Heart left ventricle (tissue), 13 donors: ENCODE data around the gene KIAA1671.

Source experiments
- CTCF ChIP-seq, 12 donors: fragments of 200-600 bp; sonication (generic) in 4 of 12; IDR thresholded peaks; one replicate each; pipeline versions ENCODE4 v1.5.0 to v1.8.0; 2018 to 2022; ENCODE audit warnings: antibody characterized with exemption in 12 of 12, mild to moderate bottlenecking in 5 of 12
- POLR2A ChIP-seq, 2 donors: fragments of 450-650 bp; IDR thresholded peaks; one replicate each; pipeline ENCODE4 v1.6.1; 2017; ENCODE audit warnings: antibody characterized with exemption in 2 of 2, mild to moderate bottlenecking in 2 of 2, moderate library complexity in 2 of 2
- donor health status: ischemic (EF 13 %, LVEDD 7.1; RV severe dilation, severe dysfunction).
- donor health status: DM: no; HTN: yes; CAD: no.
- donor health status: DM: no; HTN: no; CAD: no.
- donor health status: ischemic (EF 25% LVEDD 6.9; RV normal size, moderate dysfunction).
- donor health status: ischemic (EF 25% LVEDD 5.7; RV mildly dilated, moderate dysfunction).
- donor health status: ischemic (EF 35%, LVEDD 5.7; RV mildly dilated, moderate dysfunction).
- donor health status: nonischemic (EF 11% LVEDD 7.7; RV severe dilation, severe dysfunction).
- donor health status: DM: yes; HTN: yes; CAD: no.
- donor health status: PGD.
- donor health status: ischemic (EF 29% LVEDD 5.4; RV normal size, mild dysfunction).
- donor health status: nonischemic (EF 23%, LVEDD 6.1; RV moderate dilation, normal function).

- TF ChIP-seq POLR2A (IDR thresholded peaks at IDR 0.05), result no peak
- no peak for TF ChIP-seq CTCF (IDR thresholded peaks at IDR 0.05)
Measured at GRCh38 chr22:24986816-24987215, 34.3 kb downstream of the KIAA1671 start.
